CD4-positive, alpha-beta T cell treated with Interleukin-15 for 4 hours (primary cell): ENCODE results near the gene MFAP2.
"Not testable (repeated sequence)": the region's sequence is repeated elsewhere in the genome, so short reads cannot be mapped to it uniquely, and the experiment has no call there.

Source experiments
- DNase-seq: peaks from one replicate; pipeline ENCODE4 v3.0.0-alpha.2; 2020; ENCODE audit warnings: low spot score

Gene MFAP2

GRCh38 chr1:16929146-16930041 lies 51.0 kb downstream of the MFAP2 start:
- DNase-seq: not testable (repeated sequence)

DNA sequence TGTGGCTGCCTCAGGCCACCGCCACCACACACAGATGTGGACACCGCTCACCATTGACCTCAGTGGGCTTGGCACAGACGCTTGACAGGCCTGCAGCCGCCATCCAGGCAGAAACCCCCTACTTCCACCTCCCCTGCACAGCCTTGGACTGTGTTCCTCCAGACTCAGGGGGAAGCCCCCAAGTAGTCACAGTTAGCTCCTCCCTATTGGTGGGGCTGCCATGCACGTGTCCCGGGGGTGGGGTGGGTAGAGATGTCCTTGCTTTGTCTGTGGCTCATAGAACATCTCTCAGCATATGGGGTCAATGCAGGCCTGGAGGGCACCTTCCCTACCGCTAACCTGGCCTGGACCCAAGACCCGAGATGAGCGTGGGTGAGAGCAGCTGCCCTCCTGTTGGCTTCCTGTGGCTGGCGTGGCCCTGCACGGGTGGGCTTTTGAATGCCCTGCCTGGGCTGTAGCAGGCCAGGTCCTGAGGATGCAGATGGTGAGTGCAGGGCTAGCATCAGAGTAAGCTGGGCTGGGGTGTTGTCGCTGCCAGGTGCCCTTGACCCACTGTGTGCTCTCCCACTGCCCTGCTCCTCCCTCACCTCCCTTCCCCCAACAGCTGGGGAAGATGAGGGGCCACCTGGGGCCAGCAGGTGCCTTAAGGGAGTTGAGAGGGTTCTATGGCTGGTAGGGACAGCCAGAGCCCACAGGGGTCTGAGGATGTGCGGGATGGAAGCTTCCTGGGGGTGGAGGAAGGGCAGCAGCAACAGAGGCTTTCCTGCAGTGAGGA lies 52.5 kb downstream of the MFAP2 start:
- no peak for DNase-seq

DNA sequence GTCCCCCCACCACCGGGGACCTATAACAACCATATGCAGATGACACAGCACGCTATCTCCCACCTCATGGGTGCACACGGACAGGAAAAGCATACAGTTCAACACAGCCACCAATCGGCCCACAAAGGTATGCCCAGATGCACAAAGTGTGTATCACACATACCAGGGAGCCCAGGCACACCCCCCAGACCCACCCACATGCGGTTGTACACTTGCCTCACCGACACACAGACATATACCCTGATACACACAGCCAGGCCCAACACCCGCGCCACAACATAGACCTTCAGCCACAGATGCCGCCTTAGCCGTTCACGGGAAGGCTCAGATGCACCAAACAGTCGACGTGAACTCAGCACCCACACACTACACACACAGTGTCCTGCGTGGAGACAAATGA lies 53.2 kb downstream of the MFAP2 start:
- no peak for DNase-seq

- DNase-seq: no peak
Measured at GRCh38 chr1:16926491-16927073, 53.8 kb downstream of the MFAP2 start.

DNA sequence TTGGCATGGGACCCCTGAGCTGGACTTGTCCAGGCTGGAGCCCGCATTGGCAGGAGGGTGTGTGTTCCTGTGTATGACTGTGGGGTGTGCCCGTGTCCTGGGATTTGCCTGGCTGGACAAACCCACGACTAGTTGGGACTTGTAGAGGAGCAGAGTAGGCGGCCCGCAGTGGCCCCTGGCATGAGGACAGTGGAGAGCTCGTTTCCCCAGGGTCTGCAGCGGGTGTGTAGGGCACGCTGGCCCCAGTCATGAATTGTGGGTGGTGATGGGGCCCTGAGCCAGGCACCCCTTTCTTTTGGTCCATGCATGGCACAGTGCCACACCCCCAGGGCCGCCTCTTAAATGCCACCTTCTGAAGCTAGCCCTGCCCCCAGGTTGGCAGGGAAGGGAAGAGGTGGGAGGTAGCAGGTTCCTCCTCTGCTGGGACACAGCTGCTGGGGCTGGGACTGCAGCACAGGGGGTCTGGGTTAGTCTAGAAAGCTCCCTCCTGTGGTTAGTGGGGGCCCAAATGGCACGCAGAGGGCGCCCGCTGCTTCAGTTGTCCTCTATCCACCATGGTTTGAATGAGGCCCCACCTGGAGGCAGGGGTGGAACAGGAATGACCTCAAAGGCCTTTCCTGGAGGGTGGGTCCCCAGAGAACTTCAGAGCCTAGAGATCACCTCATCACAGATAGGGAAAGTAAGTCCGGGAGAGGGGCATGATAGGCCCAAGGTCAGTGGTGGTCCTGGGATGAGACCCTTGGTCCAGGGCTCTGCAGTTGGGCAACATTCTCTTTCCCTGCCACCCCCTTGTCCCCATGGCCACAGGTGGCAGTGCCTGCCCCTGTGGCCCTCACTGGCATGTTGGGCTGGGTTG lies 54.6 kb downstream of the MFAP2 start:
- no peak for DNase-seq

GRCh38 chr1:16924919-16925477 lies 55.4 kb downstream of the MFAP2 start:
- DNase-seq: no peak
